CD4-positive, alpha-beta T cell (primary cell): Measurements from ENCODE around the gene PNKD. TPM values are rescaled to one million over a fixed set of nuclear protein-coding genes. Genes with fewer than 3 reads are reported as not detected.

Experiments used
- ATAC-seq: fragments of 200-7000 bp; cut with Tn5 transposase; one replicate; pipeline ENCODE4 v1.10.0; 2022; ENCODE audit warnings: mild to moderate bottlenecking; ENCODE audit not compliant: poor library complexity
- CTCF ChIA-PET: fragments of 350-600 bp; sonication (Branson Sonifier 250); formaldehyde crosslinking; loops from one replicate; lab custom pipeline; 2021; ENCODE audit warnings: antibody characterized with exemption, inconsistent platforms; lab: Charles Lee
- POLR2A ChIA-PET: fragments of 350-600 bp; sonication (Branson Sonifier 250); formaldehyde crosslinking; loops from one replicate; lab custom pipeline; 2021; ENCODE audit warnings: antibody characterized with exemption, inconsistent platforms; lab: Charles Lee
- DNase-seq, 14 experiments: peaks; one replicate each; pipeline ENCODE4 v3.0.0-alpha.2; 2013 to 2020; ENCODE audit warnings: mixed read lengths in 2 of 14
- H3K27ac ChIP-seq, 2 donors: one replicate each; pipeline versions ENCODE4 v1.5.1 to v1.7.0; 2013; ENCODE audit warnings: low read length in 2 of 2, low read depth in 1 of 2, mild to moderate bottlenecking in 1 of 2
- H3K27me3 ChIP-seq, 2 experiments: 1 replicate in 1 of 2; 2 replicates in 1 of 2; pipeline versions ENCODE4 v1.6.1 to v1.7.0; 2013; ENCODE audit warnings: low read length in 2 of 2, control low read depth in 1 of 2, mild to moderate bottlenecking in 1 of 2, moderate library complexity in 1 of 2; ENCODE audit not compliant: insufficient read depth in 2 of 2, control insufficient read depth in 1 of 2
- H3K36me3 ChIP-seq: one replicate; pipeline ENCODE4 v1.6.1; 2013; ENCODE audit warnings: low read length, control low read depth; ENCODE audit not compliant: insufficient read depth
- H3K4me1 ChIP-seq: one replicate; pipeline ENCODE4 v1.6.1; 2013; ENCODE audit warnings: low read length, control low read depth; ENCODE audit not compliant: insufficient read depth
- H3K4me3 ChIP-seq: one replicate; pipeline ENCODE4 v1.5.1; 2013; ENCODE audit warnings: mild to moderate bottlenecking, low read length, moderate library complexity
- H3K9me3 ChIP-seq, 2 experiments: 1 replicate in 1 of 2; 2 replicates in 1 of 2; pipeline versions ENCODE4 v1.6.1 to v1.7.0; 2013; ENCODE audit warnings: low read length in 2 of 2, mild to moderate bottlenecking in 2 of 2, control low read depth in 1 of 2, moderate library complexity in 1 of 2; ENCODE audit not compliant: control insufficient read depth in 1 of 2, insufficient read depth in 1 of 2
- H3K27ac Mint-ChIP-seq: one replicate; pipeline ENCODE4 v1.8.0; 2020; ENCODE audit warnings: mixed read lengths
- H3K27me3 Mint-ChIP-seq: one replicate; pipeline ENCODE4 v1.8.0; 2021; ENCODE audit warnings: mixed read lengths
- H3K36me3 Mint-ChIP-seq: one replicate; pipeline ENCODE4 v1.8.0; 2021; ENCODE audit warnings: low read depth, mixed read lengths
- H3K4me1 Mint-ChIP-seq: one replicate; pipeline ENCODE4 v1.8.0; 2021; ENCODE audit warnings: low read depth, mixed read lengths
- H3K4me3 Mint-ChIP-seq: one replicate; pipeline ENCODE4 v1.8.0; 2020; ENCODE audit warnings: mild to moderate bottlenecking, mixed read lengths
- H3K9me3 Mint-ChIP-seq: one replicate; pipeline ENCODE4 v1.8.0; 2020; ENCODE audit warnings: mixed read lengths
- intact Hi-C, 2 experiments: fragments of 100-400 bp; cut with DNase I in 1 of 2; cut with micrococcal nuclease in 1 of 2; formaldehyde crosslinking; loops; one replicate each; pipeline versions ENCODE4 v1.15.1 to v1.9.0; 2023 to 2025; cut with DNase I, micrococcal nuclease
- total RNA-seq, 174 experiments: library from RNA in 2 of 174; stranded (reverse) in 2 of 174; gene quantifications; one replicate each; pipeline ENCODE4 v1.2.3 and lab custom pipeline; 2021 to 2026
- TF ChIP-seq, protein P1 (sequence below): fragments of 200-600 bp; IDR thresholded peaks from one replicate; pipeline ENCODE4 v1.8.0; 2022; ENCODE audit warnings: antibody characterized with exemption, mild to moderate bottlenecking

Gene PNKD
- total RNA-seq, 2 experiments from 2014 or later: 9.2 to 10.6 TPM

DNA sequence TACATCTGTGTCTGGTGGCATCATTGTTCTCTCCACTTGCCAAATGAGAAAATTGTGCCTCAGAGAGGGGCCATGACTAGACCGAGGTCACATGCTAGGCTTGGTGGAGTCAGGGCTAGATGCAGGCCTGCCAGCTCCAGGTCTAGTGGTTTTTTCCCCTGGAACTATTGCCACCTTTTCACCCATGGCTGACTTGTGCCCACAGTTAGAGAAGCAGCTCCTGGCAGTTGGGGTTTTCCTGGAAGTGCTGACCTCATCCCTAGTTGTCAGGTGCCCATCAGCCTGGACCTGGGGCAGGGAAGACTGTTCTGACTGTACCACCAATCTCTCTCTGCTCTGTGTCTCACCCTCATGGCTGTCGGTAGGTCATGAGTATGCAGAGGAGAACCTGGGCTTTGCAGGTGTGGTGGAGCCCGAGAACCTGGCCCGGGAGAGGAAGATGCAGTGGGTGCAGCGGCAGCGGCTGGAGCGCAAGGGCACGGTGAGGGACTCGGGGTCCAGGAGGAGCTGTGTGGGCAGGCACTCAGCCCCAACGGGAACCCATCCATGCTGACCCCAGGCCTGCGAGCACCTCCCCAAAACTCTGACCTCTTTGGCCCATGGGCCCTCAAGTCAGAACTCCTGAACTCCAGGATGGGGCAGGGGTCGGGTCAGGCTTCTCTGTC lies 73.9 kb downstream of the PNKD start:
- no peaks in the 10 kb centered on the region for H3K27me3 ChIP-seq
- intact Hi-C loops: no loop called here
- no peaks in the 10 kb centered on the region for H3K36me3 Mint-ChIP-seq
- TF ChIP-seq, protein P1, sequence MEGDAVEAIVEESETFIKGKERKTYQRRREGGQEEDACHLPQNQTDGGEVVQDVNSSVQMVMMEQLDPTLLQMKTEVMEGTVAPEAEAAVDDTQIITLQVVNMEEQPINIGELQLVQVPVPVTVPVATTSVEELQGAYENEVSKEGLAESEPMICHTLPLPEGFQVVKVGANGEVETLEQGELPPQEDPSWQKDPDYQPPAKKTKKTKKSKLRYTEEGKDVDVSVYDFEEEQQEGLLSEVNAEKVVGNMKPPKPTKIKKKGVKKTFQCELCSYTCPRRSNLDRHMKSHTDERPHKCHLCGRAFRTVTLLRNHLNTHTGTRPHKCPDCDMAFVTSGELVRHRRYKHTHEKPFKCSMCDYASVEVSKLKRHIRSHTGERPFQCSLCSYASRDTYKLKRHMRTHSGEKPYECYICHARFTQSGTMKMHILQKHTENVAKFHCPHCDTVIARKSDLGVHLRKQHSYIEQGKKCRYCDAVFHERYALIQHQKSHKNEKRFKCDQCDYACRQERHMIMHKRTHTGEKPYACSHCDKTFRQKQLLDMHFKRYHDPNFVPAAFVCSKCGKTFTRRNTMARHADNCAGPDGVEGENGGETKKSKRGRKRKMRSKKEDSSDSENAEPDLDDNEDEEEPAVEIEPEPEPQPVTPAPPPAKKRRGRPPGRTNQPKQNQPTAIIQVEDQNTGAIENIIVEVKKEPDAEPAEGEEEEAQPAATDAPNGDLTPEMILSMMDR: no peak
- no peak overlapping the region for H3K4me3 ChIP-seq
- ChIA-PET POLR2A (no interaction called here), CTCF (no interaction called here)
- H3K4me3 Mint-ChIP-seq: no peak overlapping the region
- no peak overlapping the region for H3K27ac ChIP-seq
- no peak for DNase-seq
- no peaks in the 10 kb centered on the region for H3K36me3 ChIP-seq
- no peak overlapping the region for H3K27ac Mint-ChIP-seq
- ATAC-seq: no peak
- H3K27me3 Mint-ChIP-seq: no peaks in the 10 kb centered on the region
- no peaks in the 10 kb centered on the region for H3K4me1 Mint-ChIP-seq
- H3K9me3 Mint-ChIP-seq: no peaks in the 10 kb centered on the region
- no peaks in the 10 kb centered on the region for H3K9me3 ChIP-seq
- no peaks in the 10 kb centered on the region for H3K4me1 ChIP-seq

DNA sequence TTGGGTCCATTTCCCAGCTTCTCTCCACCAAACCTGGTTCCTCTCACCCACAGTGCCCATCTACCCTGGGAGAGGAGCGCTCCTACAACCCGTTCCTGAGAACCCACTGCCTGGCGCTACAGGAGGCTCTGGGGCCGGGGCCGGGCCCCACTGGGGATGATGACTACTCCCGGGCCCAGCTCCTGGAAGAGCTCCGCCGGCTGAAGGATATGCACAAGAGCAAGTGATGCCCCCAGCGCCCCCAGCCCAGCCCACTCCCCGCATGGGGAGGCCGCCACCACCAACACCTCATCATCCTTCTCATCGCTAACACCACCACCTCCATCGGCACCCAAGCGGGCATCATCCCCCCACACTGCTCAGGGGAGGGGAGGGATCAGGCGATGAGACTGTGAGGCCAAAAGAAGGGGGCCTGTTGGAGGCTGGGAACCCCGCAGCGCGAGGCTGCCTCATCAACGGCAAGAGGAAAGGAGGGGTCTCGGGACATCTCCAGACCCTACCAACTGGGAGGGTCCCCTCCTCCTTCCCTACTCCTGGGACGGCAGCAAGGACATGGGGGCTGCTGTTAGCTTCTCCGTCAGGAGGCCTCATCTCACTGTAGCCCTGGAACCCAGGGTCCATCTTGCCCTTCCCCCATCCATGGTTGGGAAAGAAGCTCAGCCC lies 74.6 kb downstream of the PNKD start:
- Histone ChIP-seq H3K4me3 (no peak overlapping the region), H3K27ac (no peak overlapping the region), H3K27me3 (no peaks in the 10 kb centered on the region), H3K9me3 (peaks cover 0 to under 1% of the 10 kb centered on the region in 2 experiments), H3K4me1 (no peaks in the 10 kb centered on the region), H3K36me3 (no peaks in the 10 kb centered on the region)
- TF ChIP-seq, protein P1: no peak
- no peak overlapping the region for H3K27ac Mint-ChIP-seq
- H3K9me3 Mint-ChIP-seq: no peaks in the 10 kb centered on the region
- CTCF ChIA-PET: no interaction called here
- intact Hi-C loops: no loop called here
- ATAC-seq (no peak), DNase-seq (no peak)
- H3K27me3 Mint-ChIP-seq: no peaks in the 10 kb centered on the region
- no peaks in the 10 kb centered on the region for H3K36me3 Mint-ChIP-seq
- H3K4me3 Mint-ChIP-seq: no peak overlapping the region
- no peaks in the 10 kb centered on the region for H3K4me1 Mint-ChIP-seq
- POLR2A ChIA-PET: no interaction called here

DNA sequence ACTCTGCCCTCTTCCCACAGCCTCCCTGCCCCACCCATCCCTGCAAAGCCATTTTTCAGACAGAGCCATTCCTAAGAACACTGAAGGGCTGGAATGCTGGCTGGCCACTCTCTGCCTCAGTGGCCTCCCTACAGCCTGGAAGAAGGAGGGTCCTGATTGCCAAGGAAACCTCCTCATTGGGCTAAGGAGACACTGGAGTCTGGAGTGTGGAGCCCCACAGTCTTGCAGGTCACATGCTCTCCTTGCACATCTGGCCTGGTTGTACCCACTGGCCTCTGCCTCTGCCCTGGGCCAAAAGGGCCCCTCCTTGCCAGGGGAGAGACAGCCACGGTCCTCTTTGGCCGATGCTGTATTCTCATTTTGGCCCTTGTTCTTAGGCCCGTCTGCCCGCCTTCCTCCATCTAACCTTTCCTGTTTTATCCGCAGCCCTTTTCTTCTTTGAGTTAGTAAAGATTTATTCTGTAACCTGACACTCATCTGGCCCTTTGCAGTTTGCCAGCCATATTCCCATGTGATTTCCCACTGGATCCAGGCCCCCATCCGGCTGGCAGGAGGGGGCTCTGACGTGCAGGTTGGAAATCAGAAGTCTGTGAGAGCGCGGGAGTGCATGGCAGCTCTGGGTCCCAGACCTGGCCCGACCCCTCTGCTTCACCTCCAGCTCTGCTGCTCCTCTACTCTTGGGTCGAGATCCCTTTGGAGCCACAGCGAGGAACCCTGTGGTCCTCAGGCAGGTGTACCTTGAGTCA lies 75.3 kb downstream of the PNKD start:
- Mint-ChIP-seq H3K4me3 (no peak overlapping the region), H3K36me3 (no peaks in the 10 kb centered on the region), H3K4me1 (no peaks in the 10 kb centered on the region), H3K27me3 (no peaks in the 10 kb centered on the region), H3K27ac (no peak overlapping the region), H3K9me3 (no peaks in the 10 kb centered on the region)
- ChIA-PET POLR2A (no interaction called here), CTCF (no interaction called here)
- intact Hi-C loops: no loop called here
- Histone ChIP-seq H3K27ac (no peak overlapping the region), H3K9me3 (peaks cover 4 to 8% of the 10 kb centered on the region in 2 experiments), H3K4me3 (no peak overlapping the region), H3K4me1 (no peaks in the 10 kb centered on the region), H3K27me3 (no peaks in the 10 kb centered on the region), H3K36me3 (no peaks in the 10 kb centered on the region)
- TF ChIP-seq, protein P1: no peak
- DNase-seq (no peak), ATAC-seq (no peak)
